Measurements from ENCODE around the gene DPEP1.
"Not testable (repeated sequence)": the region's sequence is repeated elsewhere in the genome, so short reads cannot be mapped to it uniquely, and the experiment has no call there.

DPEP1 gene

DNA sequence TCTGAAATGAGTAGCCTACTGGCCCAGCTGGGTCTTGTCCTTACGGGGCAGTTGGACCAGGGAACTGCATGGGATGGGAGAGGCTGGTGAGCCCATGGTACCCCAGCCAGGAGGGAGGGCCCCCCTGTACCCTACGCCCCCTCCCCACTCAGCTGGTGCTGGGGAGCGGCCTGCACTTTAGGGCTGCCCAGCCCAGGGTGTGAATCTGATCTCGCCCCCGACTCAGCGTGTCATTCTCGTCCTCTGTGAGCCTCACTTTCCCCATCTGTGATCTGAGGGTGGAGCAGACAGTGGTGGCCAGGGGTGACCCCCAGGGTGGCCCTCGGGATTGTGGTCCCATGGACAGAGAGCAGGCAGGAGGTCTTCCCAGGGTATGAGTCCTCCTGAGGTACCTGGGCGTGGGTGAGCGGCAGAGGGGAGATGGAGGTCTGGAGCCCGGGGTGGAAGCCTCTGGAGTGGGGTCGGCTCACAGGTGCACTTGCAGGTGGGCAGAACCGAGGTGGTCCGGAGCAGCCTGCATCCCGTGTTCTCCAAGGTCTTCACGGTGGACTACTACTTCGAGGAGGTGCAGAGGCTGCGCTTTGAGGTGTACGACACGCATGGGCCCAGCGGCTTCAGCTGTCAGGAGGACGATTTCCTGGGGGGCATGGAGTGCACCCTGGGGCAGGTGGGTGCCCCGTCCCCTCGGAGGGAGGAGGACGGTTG, 36.2 kb upstream of the DPEP1 start:
- DNase-seq: no peak

DNA sequence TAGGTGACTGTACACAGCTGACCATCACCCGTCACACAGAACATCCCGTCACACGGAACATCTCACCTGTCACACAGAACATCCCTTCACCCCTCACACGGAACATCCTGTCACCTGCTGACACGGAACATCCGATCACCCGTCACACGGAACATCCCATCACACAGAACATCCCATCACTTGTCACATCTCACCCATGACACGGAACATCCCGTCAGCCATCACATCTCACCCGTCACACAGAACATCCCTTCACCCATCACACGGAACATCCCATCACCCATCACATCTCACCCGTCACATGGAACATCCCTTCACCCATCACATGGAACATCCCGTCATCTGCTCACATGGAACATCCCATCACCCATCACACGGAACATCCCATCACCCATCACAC, 34.1 kb upstream of the DPEP1 start:
- DNase-seq: no peak

DNA sequence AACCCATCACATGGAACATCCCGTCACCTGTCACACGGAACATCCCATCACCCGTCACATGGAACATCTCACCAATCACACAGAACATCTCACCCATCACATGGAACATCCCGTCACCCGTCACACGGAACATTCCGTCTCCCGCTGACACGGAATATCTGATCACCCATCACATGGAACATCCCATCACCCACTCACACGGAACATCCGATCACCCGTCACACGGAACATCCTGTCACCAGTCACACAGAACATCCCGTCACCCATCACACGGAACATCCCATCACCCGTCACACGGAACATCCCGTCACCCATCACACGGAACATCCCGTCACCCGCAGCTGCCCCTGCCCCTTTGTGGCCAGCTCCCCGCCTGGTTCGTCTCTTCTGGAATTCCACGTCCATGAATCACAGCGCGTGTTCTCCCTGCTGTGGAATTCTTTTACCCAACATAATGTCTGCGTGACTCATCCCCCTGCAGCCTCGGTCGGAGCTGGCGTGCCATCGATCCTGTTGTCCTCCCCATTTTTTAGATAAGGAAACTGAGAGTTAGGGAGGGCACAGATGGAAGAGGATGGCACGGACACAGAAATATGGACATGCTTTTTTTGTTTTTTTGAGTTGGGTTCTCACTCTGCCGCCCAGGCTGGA, 32.3 kb upstream of the DPEP1 start:
- DNase-seq: no peak

DNA sequence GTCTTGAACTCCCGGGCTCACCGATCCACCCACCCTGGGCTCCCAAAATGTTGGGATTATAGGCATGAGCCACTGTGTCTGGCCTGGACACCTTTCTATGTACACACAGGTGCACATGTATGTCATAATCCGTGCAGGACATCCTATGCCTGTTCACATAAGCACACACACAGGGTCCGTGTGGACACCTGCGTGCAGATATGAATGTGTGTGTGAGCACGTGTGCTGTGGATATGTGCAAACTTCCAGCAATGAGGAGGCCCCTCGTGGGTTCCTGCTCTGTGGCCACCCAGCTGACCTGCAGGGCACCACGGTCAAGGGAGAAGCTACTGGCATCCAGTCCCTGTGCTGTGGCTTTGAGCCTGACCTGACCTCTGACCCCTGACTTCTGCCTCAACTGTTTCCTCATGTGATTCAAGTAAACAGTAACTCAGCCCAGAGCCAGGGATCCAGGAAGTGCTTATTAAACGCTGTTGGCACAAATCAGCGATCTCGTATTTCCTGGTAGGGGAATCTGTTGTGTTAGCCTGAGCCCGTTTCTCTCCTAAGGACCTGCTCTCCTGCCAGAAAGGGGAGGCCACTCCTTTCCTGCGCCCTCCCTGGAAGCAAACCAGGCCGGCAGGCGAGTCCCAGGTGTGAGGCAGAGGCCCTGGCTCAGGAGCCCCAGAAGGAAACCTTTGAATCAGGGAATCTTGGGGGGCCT, 31.4 kb upstream of the DPEP1 start:
- peak; percentile 82 for DNase-seq

DNA sequence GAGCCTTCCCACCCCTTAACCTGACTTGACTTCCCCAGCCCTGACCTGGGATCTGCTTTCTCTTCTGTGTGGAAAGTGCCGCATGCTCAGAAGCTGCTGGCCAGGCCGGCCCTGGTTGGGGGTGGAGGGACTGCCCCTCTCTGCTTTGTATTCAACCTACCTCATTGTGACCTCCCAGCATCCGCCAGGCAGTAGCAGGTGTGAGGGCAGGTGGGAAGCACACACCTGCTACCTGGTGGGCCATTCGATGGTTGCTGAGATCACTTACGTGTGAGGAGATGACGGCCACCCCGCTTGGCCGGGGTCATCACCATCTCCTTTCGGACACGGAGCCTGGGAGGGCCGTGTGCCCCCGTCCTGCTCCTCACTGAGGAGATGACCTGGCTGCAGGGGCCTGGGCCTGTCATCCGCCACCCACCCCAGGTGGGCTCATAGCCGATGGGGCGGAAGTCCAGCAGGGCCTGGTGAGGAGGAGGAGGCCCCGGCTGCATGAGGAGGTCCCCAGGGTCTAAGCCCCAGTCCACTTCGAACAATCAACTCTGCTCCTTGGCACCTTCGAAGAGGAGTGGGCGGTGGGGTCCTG, 30.7 kb upstream of the DPEP1 start:
- no peak for DNase-seq

DNA sequence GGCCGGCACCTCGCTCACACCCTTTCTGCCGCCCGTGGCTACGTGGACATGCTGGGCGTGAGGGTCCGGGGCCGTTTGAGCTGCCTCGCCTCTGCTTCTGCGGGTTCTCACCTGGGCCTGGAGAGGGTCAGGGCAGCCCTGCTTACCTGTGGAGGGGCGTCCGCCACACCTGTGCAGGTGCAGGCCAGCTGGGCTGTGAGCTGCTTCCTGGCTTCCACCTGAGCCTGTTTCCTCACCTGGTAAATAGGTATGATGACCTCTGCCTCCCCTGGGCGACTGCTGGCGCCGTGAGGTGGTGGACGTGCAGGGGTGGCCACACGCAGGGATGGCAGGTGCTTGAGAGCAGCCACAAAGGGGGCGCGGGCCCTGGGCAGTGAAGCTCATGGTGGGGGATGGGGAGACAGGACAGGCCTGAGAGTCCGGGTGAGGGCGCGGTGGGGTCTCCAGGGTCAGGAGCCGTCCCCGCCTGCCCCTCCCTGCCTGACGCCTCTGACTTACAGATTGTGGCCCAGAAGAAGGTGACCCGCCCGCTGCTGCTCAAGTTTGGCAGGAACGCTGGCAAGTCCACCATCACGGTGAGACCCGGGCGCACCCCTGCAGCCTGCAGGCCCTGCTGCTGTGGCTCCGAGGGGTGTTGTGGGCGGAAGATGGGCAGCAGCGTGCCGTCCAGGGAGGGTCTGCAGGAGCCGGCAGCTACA, 30.1 kb upstream of the DPEP1 start:
- no peak for DNase-seq

DNA sequence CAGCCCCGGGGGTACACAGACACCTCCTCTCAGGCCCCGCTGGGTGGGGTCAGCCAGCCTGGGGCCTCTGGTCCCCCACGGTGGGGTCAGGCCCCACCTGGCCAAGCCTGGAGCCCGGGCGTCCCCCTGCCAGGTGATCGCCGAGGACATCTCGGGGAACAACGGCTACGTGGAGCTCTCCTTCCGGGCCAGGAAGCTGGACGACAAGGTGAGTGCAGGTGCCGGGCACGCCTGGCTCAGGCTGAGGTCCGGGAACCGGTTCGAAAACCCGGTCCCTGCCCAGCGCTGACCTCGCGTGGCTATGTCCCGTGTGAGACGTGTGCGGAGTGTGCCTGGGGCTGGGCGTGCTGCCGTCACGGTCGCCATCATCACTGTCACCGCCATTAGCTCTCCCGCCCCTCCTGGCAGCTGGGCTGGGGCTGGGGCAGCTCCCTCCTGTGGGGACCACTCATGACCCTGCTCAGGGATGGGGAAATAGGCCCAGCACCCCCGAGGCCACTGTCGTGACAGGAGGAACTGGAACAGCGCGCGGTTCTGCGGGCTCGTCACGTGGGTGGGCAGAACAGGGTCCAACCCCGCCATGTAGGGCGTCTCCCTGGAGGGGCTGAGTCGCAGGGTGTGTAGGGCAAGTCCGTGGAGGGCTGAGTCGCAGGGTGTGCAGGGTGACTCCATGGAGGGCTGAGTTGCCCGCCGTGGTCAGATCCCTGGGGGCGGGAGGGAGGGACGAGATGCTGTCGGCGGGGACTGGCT, 29.4 kb upstream of the DPEP1 start:
- no peak for DNase-seq

DNA sequence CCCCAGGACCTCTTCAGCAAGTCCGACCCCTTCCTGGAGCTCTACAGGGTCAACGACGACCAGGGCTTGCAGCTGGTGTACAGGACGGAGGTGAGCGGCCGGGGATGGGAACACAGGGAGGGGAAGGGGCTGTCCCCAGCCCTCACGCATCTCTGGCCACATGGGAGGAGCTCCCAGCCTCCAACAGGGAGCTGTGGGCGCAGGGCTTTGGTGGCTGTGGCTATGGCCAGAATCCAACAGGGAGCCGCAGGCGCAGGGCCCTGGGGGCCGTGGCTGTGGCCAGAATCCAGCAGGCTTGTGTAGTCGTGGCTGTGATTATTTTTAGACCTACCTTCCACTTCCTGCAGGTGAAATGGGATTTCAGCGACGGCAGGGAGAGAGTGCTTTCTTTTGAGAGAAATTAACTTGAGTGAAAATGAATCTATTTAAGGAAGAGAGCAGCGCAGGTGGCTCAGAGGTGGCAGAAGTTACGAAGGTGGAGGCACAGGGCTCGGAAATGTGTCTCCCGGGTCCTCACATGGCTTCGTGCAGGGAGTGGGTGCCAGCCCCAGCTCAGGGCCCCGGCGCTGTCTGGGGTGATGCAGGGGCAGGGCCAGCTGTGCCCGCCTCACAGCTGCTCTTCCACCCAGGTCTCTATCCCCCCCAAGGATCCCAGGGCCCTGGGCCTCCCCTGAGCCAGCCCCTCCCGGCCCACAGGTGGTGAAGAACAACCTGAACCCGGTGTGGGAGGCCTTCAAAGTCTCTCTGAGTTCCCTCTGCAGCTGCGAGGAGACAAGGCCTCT, 28.5 kb upstream of the DPEP1 start:
- no peak for DNase-seq

DNA sequence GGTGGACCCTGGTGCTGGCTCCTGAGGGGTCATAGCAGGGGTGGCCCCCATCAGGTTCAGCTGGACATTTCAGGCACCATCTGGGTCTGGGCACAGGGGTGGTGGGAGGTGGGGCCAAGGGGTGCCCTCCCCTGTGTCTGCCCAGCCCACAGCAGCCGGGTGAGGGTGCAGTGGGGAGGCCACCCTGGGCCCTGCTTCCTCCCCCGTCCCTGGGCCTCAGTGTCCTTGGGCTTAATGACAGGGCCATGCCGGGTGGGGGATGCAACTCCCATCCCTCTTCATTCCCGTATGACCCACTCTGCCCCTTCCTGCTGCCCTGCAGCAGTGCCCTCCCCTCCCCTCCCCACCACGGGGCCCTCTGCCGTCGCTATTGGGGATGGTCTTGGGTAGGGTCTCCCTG, 27.2 kb upstream of the DPEP1 start:
- no peak for DNase-seq

DNA sequence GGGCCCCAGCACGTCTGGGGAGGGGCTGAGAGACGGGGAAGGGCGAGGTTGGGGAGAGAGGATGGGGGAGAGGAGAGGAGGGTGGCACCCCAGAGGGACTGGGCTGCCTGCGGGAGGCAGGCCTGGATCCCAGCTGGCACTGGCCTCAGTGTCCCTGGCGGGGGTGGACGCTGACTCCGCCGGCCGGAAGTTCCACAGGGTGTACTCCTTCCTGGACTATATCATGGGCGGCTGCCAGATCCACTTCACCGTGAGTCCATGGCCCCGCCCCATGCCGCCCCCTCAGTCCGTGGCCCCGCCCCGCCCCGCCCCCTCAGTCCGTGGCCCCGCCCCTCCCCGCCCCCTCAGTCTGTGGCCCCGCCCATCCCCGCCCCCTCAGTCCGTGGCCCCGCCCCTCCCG, 26.6 kb upstream of the DPEP1 start:
- peak; percentile 58 for DNase-seq

DNA sequence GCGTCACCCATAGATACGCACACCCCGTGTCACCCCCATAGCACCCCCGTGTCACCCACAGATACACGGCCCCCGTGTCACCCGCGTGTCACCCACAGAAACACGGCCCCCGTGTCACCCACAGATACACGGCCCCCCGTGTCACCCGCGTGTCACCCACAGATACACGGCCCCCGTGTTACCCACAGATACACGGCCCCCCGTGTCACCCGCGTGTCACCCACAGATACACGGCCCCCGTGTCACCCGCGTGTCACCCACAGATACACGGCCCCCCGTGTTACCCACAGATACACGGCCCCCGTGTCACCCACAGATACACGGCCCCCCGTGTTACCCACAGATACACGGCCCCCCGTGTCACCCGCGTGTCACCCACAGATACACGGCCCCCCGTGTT, 25.8 kb upstream of the DPEP1 start:
- DNase-seq: not testable (repeated sequence)

DNA sequence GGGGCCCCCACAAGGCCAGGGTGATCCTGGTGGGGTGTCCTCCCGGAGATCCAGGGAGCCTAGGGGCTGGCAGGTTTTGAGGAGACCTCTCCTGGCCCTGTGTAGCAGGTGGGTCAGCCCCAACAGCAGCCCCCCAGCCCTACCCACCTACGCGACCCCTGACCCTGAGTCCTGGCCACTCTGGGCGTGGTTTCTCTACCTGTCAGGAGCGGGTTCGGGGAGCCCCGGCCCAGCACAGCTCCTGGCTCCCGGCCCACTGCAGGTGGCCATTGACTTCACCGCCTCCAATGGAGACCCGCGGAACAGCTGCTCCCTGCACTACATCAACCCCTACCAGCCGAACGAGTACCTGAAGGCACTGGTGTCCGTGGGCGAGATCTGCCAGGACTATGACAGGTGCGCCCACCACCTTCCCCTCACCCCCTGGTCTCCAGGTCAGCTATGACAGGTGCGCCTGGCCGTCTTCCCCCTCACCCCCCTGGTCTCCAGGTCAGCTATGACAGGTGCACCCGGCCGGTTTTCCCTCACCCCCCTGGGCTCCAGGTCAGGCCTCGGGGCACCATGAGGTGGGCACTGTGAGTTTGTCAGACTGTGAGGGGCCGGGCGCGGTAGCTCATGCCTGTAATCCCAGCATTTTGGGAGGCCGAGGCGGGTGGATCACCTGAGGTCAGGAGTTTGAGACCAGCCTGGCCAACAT, 24.9 kb upstream of the DPEP1 start:
- no peak for DNase-seq

DNA sequence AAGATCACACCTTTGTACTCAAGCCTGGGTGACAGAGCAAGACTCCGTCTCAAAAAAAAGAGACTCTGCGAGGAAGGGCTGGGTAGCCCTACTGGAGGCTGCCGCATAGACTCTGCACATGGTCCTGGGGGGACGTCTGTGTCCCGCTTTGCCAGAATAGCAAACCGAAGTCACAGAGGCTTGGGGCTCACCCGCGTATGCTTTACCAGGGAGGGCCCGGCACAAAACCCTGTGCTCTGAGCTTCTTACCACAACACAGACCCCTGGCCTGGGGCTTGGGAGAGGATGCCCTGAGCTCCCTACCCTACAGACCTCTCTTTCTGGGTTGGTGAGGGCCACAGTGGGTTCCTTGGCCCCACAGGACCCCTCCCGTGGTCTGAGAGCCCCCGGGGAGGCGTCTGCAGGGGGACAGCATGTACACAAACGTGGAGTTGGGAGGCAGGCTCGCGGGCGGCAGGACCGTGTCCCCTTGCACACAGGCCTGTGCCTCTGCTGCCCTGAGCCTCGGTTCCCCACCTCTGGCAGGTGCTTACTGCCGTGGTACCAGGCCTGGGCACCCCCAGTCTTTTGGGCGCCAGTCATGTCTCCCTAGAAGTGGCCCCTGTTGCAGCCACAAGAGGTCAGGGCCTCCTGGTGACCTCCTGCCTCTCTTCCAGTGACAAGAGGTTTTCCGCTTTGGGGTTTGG, 24.1 kb upstream of the DPEP1 start:
- DNase-seq: no peak

DNA sequence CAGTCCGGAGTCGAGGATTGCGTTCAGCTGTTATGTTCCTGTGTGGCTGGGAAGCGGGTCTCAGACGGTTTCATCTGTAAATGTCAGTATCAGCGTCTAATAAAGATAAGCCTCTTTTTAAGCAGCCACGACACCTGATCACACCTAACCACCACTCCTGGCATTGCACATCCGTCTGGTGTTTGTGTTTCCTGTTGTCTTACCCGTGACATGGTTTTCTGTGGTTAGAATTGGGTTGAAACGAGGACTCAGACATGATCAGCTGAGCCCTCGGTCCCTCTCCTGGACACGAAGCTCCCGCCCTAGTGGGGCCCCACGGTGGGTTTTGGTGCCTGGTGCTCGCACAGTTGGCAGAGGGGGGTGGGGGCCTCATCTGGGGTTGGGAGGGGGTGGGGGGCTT, 19.6 kb upstream of the DPEP1 start:
- DNase-seq: no peak

DNA sequence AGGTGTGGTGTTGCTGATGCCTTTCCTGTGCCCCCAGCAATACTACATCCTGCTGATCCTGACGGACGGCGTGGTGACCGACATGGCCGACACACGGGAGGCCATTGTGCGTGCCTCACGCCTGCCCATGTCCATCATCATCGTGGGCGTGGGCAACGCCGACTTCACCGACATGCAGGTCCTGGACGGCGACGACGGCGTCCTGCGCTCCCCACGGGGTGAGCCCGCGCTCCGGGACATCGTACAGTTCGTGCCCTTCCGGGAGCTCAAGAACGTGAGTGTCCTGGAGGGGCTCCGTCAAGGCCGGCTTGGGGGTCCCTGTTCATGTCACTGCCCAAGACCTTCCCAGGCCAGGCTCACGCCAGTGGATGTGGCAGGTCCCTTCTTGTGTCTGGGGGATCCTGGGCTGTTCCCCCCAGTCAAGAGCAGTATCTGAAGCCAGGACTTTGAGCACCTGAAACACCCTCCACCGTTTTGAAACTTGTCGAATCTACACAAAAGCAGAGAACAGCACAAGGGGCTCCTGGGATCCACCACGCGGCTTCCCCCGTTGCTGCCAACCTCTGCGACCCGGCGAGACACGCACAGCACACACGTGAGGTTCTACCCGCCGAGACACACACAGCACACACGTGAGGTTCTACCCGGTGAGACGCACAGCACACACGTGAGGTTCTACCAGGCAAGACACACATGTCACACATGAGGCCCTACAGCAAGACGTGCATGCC, 17.9 kb upstream of the DPEP1 start:
- DNase-seq: no peak

DNA sequence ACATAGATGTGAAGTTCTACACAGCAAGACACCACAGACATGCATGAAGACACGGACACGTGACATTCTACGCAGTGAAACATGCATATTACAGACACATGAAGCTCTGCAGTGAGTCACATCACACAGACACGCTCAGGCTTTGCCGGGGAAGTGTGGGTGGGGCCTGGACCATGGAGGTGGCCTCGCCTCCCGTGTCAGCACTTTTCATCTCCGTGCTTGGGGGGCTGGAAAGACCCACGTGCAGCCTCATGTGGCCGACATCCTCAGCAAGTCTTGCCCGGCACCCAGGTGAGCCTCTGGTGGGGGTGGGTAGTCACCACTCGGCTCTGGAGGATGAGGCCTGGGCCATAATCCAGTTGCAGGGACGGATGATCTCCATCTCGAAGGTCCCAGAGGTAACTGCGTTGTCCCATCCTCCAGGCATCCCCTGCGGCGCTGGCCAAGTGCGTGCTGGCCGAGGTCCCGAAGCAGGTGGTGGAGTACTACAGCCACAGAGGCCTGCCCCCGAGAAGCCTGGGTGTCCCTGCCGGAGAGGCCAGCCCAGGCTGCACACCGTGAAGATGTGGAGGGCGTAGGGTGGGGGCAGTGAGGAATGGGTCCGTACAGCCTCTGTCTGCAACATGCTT, 17.3 kb upstream of the DPEP1 start:
- DNase-seq: no peak

DNA sequence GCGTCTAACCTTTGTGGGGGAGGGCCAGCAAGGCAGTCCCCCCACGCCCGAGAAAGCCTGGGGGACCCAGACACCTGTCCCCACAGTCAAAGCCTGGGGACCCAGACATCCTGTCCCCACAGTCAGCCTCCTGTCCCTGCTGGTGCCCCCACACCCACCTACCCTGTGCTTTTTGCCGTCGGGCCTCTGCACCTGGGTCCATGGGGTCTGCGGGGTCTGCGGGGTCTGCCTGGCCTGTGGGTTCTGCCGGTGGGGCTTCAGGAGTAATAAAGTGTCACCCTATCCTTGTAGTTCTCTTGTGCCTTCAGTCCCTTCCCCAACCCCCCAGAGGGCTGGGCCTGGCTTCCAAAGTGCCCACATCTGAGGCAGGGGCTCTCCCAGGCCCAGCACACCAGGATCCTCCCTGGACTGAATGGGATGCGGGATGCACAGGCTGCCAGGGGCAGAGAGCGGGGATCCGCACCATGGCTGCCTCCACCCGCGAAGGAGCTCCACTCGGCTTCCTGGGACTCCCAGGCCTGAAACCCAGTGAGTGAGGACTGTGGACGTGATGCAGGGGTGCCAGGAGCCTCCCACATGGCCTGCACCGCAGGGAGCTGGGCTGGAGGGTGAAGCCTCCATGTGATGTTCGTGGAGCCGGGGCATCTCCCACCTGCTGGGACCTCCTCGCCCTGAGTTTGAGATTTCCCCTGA, 16.3 kb upstream of the DPEP1 start:
- no peak for DNase-seq

DNA sequence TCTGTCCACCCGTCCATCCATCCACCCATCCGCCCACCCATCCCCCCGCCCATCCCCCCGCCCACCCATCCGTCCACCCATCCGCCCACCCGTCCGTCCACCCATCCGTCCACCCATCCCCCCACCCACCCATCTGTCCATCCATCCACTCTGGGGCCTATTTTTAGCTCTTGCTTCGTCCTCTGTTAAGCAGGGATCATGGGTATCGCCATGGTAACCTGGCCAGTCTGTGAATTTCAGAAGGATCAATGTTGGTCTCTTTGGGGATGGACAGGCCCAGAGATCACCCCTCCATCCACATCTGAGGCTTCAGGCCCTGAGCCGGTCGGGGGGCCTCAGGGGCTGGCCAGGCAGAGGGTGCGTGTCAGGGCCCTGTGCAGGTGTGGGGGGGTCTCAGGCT, 15.2 kb upstream of the DPEP1 start:
- no peak for DNase-seq

DNA sequence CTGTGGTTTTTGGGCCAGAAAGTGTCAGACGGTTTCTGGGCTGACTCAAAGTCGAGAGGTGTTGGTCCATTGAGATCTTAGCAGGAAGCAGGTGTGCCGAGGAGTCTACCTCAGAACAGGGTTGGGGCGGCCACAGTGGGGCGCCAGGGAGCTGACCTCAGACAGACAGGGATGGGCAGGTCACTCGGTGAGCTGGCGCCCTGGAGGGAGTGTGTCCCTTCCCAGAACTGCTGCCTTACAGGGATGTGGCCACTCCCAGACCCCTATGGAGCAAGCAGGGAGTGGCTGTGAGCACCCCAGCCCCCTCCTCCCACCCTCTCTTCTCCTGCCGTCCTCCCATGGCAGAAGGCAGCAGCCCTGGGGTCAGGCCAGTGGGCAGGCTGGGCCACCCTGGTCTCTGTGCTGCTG, 14.0 kb upstream of the DPEP1 start:
- no peak for DNase-seq

Data from NCI-H2029 (cell line).